Middle frontal gyrus (tissue), 1 donor: ENCODE results near the gene ERI3.

ENCODE experiments used
- DNase-seq: peaks from one replicate; pipeline ENCODE4 v3.0.0-alpha.2; 2015; ENCODE audit warnings: low spot score; ENCODE audit errors: extremely low spot score

The ERI3 gene

GRCh38 chr1:44239961-44240371 lies 115.1 kb downstream of the ERI3 start:
- DNase-seq: no peak

- DNase-seq: no peak
Observed at GRCh38 chr1:44239331-44239960, 115.6 kb downstream of the ERI3 start.

DNA sequence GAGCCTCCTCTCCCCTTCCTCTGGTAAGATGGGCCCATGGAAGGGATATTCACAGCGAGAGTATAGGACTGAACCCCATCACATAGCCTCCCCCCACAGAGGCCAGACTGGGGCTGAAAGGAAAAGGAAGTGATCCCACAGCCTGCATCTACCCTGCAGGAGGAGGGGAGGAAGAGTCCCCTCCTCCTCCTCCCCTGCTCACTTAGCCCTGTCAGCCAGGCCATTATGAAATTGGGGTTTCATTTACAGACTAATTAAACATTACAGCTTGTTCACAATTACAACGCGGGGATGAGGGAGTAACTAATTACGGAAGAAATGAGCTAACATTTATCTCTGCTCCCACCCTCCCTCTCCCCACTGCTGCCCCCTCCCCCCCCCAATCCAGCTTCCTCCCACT lies 116.4 kb downstream of the ERI3 start:
- no peak for DNase-seq

- no peak for DNase-seq
Observed at GRCh38 chr1:44237721-44238457, 117.2 kb downstream of the ERI3 start.

- no peak for DNase-seq
Observed at GRCh38 chr1:44236490-44237272, 118.4 kb downstream of the ERI3 start.

GRCh38 chr1:44235808-44236207 lies 119.2 kb downstream of the ERI3 start:
- no peak for DNase-seq

GRCh38 chr1:44233593-44233992 lies 121.5 kb downstream of the ERI3 start:
- DNase-seq: no peak

- no peak for DNase-seq
Observed at GRCh38 chr1:44230796-44231195, 124.3 kb downstream of the ERI3 start.

DNA sequence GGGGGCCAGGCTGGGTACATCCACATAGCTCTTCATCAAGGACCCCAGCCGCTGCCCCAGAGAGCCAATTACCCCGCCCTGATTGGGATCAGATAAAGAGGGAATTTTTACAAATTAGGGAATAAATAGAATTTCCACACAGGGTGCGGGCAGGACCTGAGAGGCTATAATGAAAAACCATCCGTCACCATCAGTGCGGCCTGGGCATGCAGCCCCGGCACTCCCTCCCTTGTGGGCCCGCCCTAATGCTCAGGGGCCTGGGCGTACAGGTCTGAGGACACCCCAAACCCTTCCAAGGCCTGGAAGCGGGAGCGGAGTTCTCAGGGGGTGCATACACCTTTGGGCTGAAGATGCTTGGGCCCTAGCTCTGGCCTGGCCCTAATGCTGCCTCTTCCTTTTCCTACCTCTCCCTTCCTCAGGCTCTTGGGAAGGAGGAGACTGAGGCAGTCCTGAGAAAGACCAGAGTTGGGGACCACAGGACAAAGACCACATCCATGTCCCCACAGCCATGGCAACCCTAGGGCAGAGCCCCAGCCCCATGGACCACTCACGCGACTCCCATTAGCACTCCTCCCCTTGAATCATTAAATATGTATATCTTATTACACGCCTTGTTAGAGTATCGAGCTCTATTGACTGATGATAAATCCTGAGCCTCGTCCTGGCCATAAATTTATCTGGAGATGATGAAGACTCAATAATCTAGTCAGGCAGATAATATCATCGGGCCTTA lies 125.5 kb downstream of the ERI3 start:
- DNase-seq: no peak

GRCh38 chr1:44228218-44228617 lies 126.8 kb downstream of the ERI3 start:
- no peak for DNase-seq

- no peak for DNase-seq
Observed at GRCh38 chr1:44227211-44227610, 127.8 kb downstream of the ERI3 start.

- DNase-seq: no peak
Observed at GRCh38 chr1:44225761-44226160, 129.3 kb downstream of the ERI3 start.

DNA sequence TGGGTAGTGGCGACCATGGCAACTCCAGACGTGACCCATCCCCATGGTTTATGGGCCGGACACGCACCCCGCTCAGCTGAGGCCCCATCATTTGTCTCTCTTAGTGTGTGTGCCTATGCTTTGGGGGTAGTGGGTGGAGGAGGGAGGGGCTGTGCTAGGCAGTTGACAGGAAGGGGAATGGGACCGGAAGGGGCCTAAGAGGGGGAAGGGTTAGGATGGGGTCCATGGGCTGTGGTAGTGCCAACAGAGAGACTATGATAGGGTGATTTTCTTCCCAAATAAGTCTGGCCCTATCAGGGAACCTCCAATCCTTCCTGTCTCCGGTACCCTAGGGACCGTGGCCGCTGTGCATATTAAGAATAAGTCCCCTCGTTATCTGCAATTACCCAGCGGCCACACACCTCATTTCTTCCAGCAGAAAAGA lies 131.9 kb downstream of the ERI3 start:
- DNase-seq: no peak

GRCh38 chr1:44222397-44223186 lies 132.5 kb downstream of the ERI3 start:
- no peak for DNase-seq

DNA sequence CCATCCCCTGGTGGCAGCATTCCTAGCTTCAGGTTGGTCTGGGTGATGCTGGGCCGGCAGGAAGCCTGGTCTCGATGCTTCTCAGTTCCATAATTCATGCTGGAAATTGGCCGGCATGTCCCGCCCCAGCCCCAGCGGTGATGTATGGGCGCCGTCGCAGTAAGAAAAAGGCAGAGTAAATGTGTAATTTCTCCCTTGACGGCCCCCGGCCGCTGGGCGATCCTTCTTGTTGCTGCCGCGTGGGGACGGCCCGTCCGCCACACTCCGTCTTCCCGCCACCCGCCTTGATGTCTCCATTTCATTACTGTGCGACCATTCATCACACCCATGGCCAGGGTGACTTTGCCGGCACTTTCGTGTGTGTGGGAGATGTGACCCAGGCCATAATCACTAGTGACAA lies 133.3 kb downstream of the ERI3 start:
- no peak for DNase-seq

GRCh38 chr1:44220755-44221154 lies 134.3 kb downstream of the ERI3 start:
- DNase-seq: no peak

- no peak for DNase-seq
Observed at GRCh38 chr1:44220001-44220751, 134.9 kb downstream of the ERI3 start.

GRCh38 chr1:44219301-44219626 lies 135.8 kb downstream of the ERI3 start:
- DNase-seq: no peak

- DNase-seq: no peak
Observed at GRCh38 chr1:44218503-44219300, 136.4 kb downstream of the ERI3 start.
